ENCODE results near the gene NKX1-2. TPM values are rescaled to one million over a fixed set of nuclear protein-coding genes. Genes with fewer than 3 reads are reported as not detected.

NKX1-2 gene
- total and polyA plus RNA-seq, 5 donors from 2014 or later: not detected

DNA sequence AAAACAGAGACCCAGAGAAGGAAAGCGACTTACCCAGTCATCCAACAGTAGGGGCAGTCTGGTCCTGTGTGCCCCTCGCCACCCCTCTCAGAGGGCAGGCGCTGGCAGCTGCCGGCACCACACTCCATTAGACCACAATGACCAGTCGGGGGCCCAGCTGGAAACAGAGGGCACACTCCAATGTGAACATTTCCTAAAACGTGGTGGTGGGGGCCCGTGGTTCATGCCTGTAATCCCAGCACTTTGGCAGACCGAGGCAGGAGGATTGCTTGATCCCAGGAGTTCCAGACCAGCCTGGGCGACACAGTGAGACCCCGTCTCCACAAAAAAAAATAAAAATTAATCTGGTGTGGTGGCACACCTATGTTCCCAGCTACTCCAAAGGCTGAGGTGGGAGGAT is 30.2 kb downstream of the NKX1-2 start:
- Mint-ChIP-seq H3K27me3 (peaks cover 17% of the 10 kb centered on the region), H3K4me1 (peaks cover 0 to 32% (median 9%) of the 10 kb centered on the region in 4 donors), H3K27ac (peak overlapping the region in 2 of 3 donors; percentile 15 to 54), H3K9me3 (no peaks in the 10 kb centered on the region), H3K4me3 (peak overlapping the region; percentile 51 to 90 (median 88)), H3K36me3 (no peaks in the 10 kb centered on the region)
- ATAC-seq (ENCODE audit: low read depth in 2 of 2) (no peak), DNase-seq (no peak)
- H3K4me3 ChIP-seq (ENCODE audit: low read depth, low read length): peak overlapping the region; percentile 40
- no peaks in the 10 kb centered on the region for H3K9me3 ChIP-seq (ENCODE audit: control insufficient read depth in 2 of 2, low read length in 2 of 2)
- no peak overlapping the region for H3K27ac ChIP-seq (ENCODE audit: insufficient read depth, low read length, poor library complexity, severe bottlenecking)
- H3K36me3 ChIP-seq (ENCODE audit: control insufficient read depth, insufficient read depth, low read length): no peaks in the 10 kb centered on the region
- peaks cover 6% of the 10 kb centered on the region for H3K27me3 ChIP-seq (ENCODE audit: control insufficient read depth, insufficient read depth, low read length)
- H3K4me1 ChIP-seq (ENCODE audit: control insufficient read depth, insufficient read depth, low read length, poor library complexity, severe bottlenecking): peaks cover 12% of the 10 kb centered on the region

- Histone ChIP-seq H3K36me3 (ENCODE audit: control insufficient read depth, insufficient read depth, low read length) (no peaks in the 10 kb centered on the region), H3K9me3 (ENCODE audit: control insufficient read depth in 2 of 2, low read length in 2 of 2) (no peaks in the 10 kb centered on the region), H3K27ac (ENCODE audit: insufficient read depth, low read length, poor library complexity, severe bottlenecking) (peak within 1 kb of the TSS; percentile 80), H3K4me1 (ENCODE audit: control insufficient read depth, insufficient read depth, low read length, poor library complexity, severe bottlenecking) (peaks cover 12% of the 10 kb centered on the region), H3K27me3 (ENCODE audit: control insufficient read depth, insufficient read depth, low read length) (peaks cover 6% of the 10 kb centered on the region), H3K4me3 (ENCODE audit: low read depth, low read length) (peak within 1 kb of the TSS; percentile 55)
- no peaks in the 10 kb centered on the region for H3K36me3 Mint-ChIP-seq
- peak; percentile 95 to 98 (median 95) for DNase-seq
- H3K9me3 Mint-ChIP-seq: no peaks in the 10 kb centered on the region
- H3K27ac Mint-ChIP-seq: peak within 1 kb of the TSS; percentile 54 to 90 (median 85)
- H3K27me3 Mint-ChIP-seq: peaks cover 12% of the 10 kb centered on the region
- peak; percentile 98 for ATAC-seq (ENCODE audit: low read depth in 2 of 2)
- H3K4me3 Mint-ChIP-seq: peak within 1 kb of the TSS; percentile 88 to 94 (median 89)
- H3K4me1 Mint-ChIP-seq: peaks cover 0 to 37% (median 10%) of the 10 kb centered on the region in 4 donors
Observed at GRCh38 chr10:124418726-124419501, 30.9 kb downstream of the NKX1-2 start, which contains the start of gene OAT. Gene OAT, minus strand, starts transcription at chr10:124418923. Its CDS starts 6,752 bp downstream, at chr10:124412171.

GRCh38 chr10:124417895-124418725 is 31.7 kb downstream of the NKX1-2 start:
- Mint-ChIP-seq H3K27ac (peak overlapping the region in 2 of 3 donors; percentile 43 to 65), H3K27me3 (peaks cover 4% of the 10 kb centered on the region), H3K36me3 (peaks cover 4% of the 10 kb centered on the region), H3K4me3 (peak overlapping the region; percentile 86 to 94 (median 89)), H3K9me3 (no peaks in the 10 kb centered on the region), H3K4me1 (peaks cover 0 to 40% (median 10%) of the 10 kb centered on the region in 4 donors)
- H3K36me3 ChIP-seq (ENCODE audit: control insufficient read depth, insufficient read depth, low read length): no peaks in the 10 kb centered on the region
- H3K27me3 ChIP-seq (ENCODE audit: control insufficient read depth, insufficient read depth, low read length): peaks cover 6% of the 10 kb centered on the region
- peak overlapping the region; percentile 80 for H3K27ac ChIP-seq (ENCODE audit: insufficient read depth, low read length, poor library complexity, severe bottlenecking)
- H3K9me3 ChIP-seq (ENCODE audit: control insufficient read depth in 2 of 2, low read length in 2 of 2): no peaks in the 10 kb centered on the region
- DNase-seq (peak; percentile 29 to 39 (median 32)), ATAC-seq (ENCODE audit: low read depth in 2 of 2) (peak; percentile 17 to 20)
- peak overlapping the region; percentile 55 for H3K4me3 ChIP-seq (ENCODE audit: low read depth, low read length)
- peaks cover 12% of the 10 kb centered on the region for H3K4me1 ChIP-seq (ENCODE audit: control insufficient read depth, insufficient read depth, low read length, poor library complexity, severe bottlenecking)

DNA sequence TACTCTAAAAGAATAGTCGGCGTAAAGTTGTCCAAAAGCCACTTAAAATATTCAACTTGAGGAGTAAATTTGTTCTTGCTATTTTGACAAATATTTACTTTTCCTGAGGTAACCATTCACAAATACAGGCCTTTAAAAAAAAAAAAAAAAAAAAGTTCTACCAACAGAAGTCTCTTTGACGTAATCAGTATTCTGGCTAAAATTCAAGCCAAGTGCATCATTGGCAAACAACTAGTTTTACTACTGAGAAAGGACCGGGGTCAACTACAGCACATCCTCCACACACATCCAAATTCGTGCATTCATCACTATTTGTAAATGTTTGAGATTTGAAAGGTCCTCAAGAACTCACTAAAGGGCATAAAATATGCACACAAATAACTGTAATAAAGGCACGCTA is 33.1 kb downstream of the NKX1-2 start:
- peaks cover 8% of the 10 kb centered on the region for H3K36me3 Mint-ChIP-seq
- no peaks in the 10 kb centered on the region for H3K9me3 ChIP-seq (ENCODE audit: control insufficient read depth in 2 of 2, low read length in 2 of 2)
- no peaks in the 10 kb centered on the region for H3K36me3 ChIP-seq (ENCODE audit: control insufficient read depth, insufficient read depth, low read length)
- H3K9me3 Mint-ChIP-seq: no peaks in the 10 kb centered on the region
- H3K27ac Mint-ChIP-seq: peak overlapping the region in 1 of 3 donors; percentile 26
- H3K27ac ChIP-seq (ENCODE audit: insufficient read depth, low read length, poor library complexity, severe bottlenecking): no peak overlapping the region
- peak overlapping the region; percentile 52 to 81 (median 65) for H3K4me3 Mint-ChIP-seq
- H3K27me3 Mint-ChIP-seq: no peaks in the 10 kb centered on the region
- peaks cover 0 to 42% (median 11%) of the 10 kb centered on the region in 4 donors for H3K4me1 Mint-ChIP-seq
- ATAC-seq (ENCODE audit: low read depth in 2 of 2): no peak
- H3K4me3 ChIP-seq (ENCODE audit: low read depth, low read length): no peak overlapping the region
- peaks cover 12% of the 10 kb centered on the region for H3K4me1 ChIP-seq (ENCODE audit: control insufficient read depth, insufficient read depth, low read length, poor library complexity, severe bottlenecking)
- no peak for DNase-seq
- peaks cover 6% of the 10 kb centered on the region for H3K27me3 ChIP-seq (ENCODE audit: control insufficient read depth, insufficient read depth, low read length)

- no peak overlapping the region for H3K27ac ChIP-seq (ENCODE audit: insufficient read depth, low read length, poor library complexity, severe bottlenecking)
- no peaks in the 10 kb centered on the region for H3K9me3 ChIP-seq (ENCODE audit: control insufficient read depth in 2 of 2, low read length in 2 of 2)
- peaks cover 12% of the 10 kb centered on the region for H3K4me1 ChIP-seq (ENCODE audit: control insufficient read depth, insufficient read depth, low read length, poor library complexity, severe bottlenecking)
- DNase-seq: no peak
- ATAC-seq (ENCODE audit: low read depth in 2 of 2): no peak
- H3K4me3 Mint-ChIP-seq: no peak overlapping the region
- peaks cover 13% of the 10 kb centered on the region for H3K36me3 Mint-ChIP-seq
- H3K27me3 Mint-ChIP-seq: no peaks in the 10 kb centered on the region
- peaks cover 3% of the 10 kb centered on the region for H3K27me3 ChIP-seq (ENCODE audit: control insufficient read depth, insufficient read depth, low read length)
- no peaks in the 10 kb centered on the region for H3K9me3 Mint-ChIP-seq
- peaks cover 9% of the 10 kb centered on the region for H3K36me3 ChIP-seq (ENCODE audit: control insufficient read depth, insufficient read depth, low read length)
- H3K4me1 Mint-ChIP-seq: peaks cover 0 to 42% (median 11%) of the 10 kb centered on the region in 4 donors
- peak overlapping the region in 1 of 3 donors; percentile 1 for H3K27ac Mint-ChIP-seq
- no peak overlapping the region for H3K4me3 ChIP-seq (ENCODE audit: low read depth, low read length)
Observed at GRCh38 chr10:124415210-124415609, 34.6 kb downstream of the NKX1-2 start.

DNA sequence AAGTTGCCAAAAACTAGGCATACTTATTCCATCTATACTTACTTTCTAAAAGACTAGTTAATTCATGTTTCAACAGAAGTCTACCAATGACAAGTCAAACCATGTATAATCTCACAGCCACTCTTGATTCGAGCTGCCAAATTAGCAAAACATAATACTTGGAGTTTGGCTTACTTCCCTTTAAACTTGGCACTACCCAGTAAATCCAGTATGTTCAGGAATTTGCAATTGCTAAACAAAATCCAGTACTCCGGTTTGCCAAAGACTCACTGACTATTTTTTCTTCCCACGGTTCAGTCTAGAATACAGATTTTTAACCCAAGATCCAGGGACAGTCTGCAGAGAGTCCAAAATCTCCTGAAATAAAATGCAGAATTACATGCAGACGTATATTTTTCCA is 35.8 kb downstream of the NKX1-2 start:
- DNase-seq (no peak), ATAC-seq (ENCODE audit: low read depth in 2 of 2) (no peak)
- Mint-ChIP-seq H3K27me3 (no peaks in the 10 kb centered on the region), H3K9me3 (no peaks in the 10 kb centered on the region), H3K27ac (no peak overlapping the region), H3K4me1 (peaks cover 3 to 38% (median 12%) of the 10 kb centered on the region in 4 donors), H3K4me3 (no peak overlapping the region), H3K36me3 (peaks cover 13% of the 10 kb centered on the region)
- Histone ChIP-seq H3K27me3 (ENCODE audit: control insufficient read depth, insufficient read depth, low read length) (no peaks in the 10 kb centered on the region), H3K36me3 (ENCODE audit: control insufficient read depth, insufficient read depth, low read length) (peaks cover 14% of the 10 kb centered on the region), H3K27ac (ENCODE audit: insufficient read depth, low read length, poor library complexity, severe bottlenecking) (no peak overlapping the region), H3K9me3 (ENCODE audit: control insufficient read depth in 2 of 2, low read length in 2 of 2) (no peaks in the 10 kb centered on the region), H3K4me1 (ENCODE audit: control insufficient read depth, insufficient read depth, low read length, poor library complexity, severe bottlenecking) (peaks cover 9% of the 10 kb centered on the region), H3K4me3 (ENCODE audit: low read depth, low read length) (no peak overlapping the region)

DNA sequence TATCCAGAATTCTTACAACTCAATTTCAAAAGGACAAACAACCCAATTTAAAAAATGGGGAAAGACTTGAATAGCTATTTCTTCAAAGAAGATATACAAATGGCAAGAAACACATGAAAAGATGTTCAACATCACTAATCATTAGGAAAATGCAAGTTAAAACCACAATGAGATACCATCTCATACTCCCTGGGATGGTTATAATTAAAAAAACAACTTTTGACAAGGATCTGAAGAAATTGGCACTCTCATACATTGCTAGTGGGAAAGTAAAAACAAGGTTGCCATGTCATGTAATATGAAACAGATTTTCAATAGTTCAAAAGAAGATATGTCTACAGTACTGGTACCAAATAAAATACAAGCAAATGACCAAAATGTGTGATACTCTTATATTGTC is 40.1 kb downstream of the NKX1-2 start:
- Mint-ChIP-seq H3K4me3 (no peak overlapping the region), H3K27ac (no peak overlapping the region), H3K9me3 (no peaks in the 10 kb centered on the region), H3K36me3 (peaks cover 26% of the 10 kb centered on the region), H3K4me1 (peaks cover 0 to 10% (median 7%) of the 10 kb centered on the region in 4 donors), H3K27me3 (no peaks in the 10 kb centered on the region)
- Histone ChIP-seq H3K4me1 (ENCODE audit: control insufficient read depth, insufficient read depth, low read length, poor library complexity, severe bottlenecking) (no peaks in the 10 kb centered on the region), H3K4me3 (ENCODE audit: low read depth, low read length) (no peak overlapping the region), H3K9me3 (ENCODE audit: control insufficient read depth in 2 of 2, low read length in 2 of 2) (no peaks in the 10 kb centered on the region), H3K27me3 (ENCODE audit: control insufficient read depth, insufficient read depth, low read length) (no peaks in the 10 kb centered on the region), H3K36me3 (ENCODE audit: control insufficient read depth, insufficient read depth, low read length) (peaks cover 23% of the 10 kb centered on the region), H3K27ac (ENCODE audit: insufficient read depth, low read length, poor library complexity, severe bottlenecking) (no peak overlapping the region)
- DNase-seq (no peak), ATAC-seq (ENCODE audit: low read depth in 2 of 2) (no peak)

Measured in CD4-positive, CD25-positive, alpha-beta regulatory T cell (primary cell).